K562 treated with DMSO at 1 percent for 12 hours (cell line): ENCODE data around the gene CD302. TPM values are rescaled to one million over a fixed set of nuclear protein-coding genes. Genes with fewer than 3 reads are reported as not detected.

Experiments used
- total RNA-seq: library from RNA; unstranded; fragments of 300-600 nt; gene quantifications from 2 replicates; pipeline ENCODE4 v1.2.3, GENCODE V29; 2022; ENCODE audit not compliant: insufficient read depth

CD302 gene
- not detected in 2 replicates for total RNA-seq

GRCh38 chr2:159797543-159798375 is at the start of gene CD302:
Gene CD302 (minus strand): TSS chr2:159798208. CDS start chr2:159798198, 10 bp downstream.

Other genes starting within 250 kb of the CD302 start
- gene BAZ2B, start 181.7 kb downstream of the CD302 start, total RNA-seq, result 10.9 and 30.7 TPM in 2 replicates
- gene MARCHF7, start 85.7 kb downstream of the CD302 start, total RNA-seq, result 27.5 and 90.1 TPM in 2 replicates
- not detected in 2 replicates for gene LY75, start 106.5 kb upstream of the CD302 start, total RNA-seq